OCI-LY7 (cell line): ENCODE results near the gene SEL1L2. TPM values are rescaled to one million over a fixed set of nuclear protein-coding genes. Genes with fewer than 3 reads are reported as not detected.

ENCODE experiments used
- BruUV-seq: library from RNA; stranded (reverse); fragments of 400-500 nt; replicated peaks from 2 replicates; lab custom pipeline; 2021; lab: Mats Ljungman, UMichigan
- CTCF ChIA-PET: fragments of 300-600 bp; sonication (Branson Sonifier 250); formaldehyde crosslinking; loops from one replicate; lab custom pipeline; 2022; ENCODE audit warnings: antibody characterized with exemption; ENCODE audit not compliant: unreplicated experiment; lab: Charles Lee
- POLR2A ChIA-PET: fragments of 300-600 bp; sonication (Branson Sonifier 250); formaldehyde crosslinking; loops from one replicate; lab custom pipeline; 2022; ENCODE audit warnings: antibody characterized with exemption; lab: Charles Lee
- DNase-seq: peaks from one replicate; pipeline ENCODE4 v3.0.0-alpha.2; 2015; ENCODE audit warnings: low spot score
- H2AFZ ChIP-seq: fragments of 200-600 bp; sonication (generic), shearing (Covaris generic); 2 replicates; pipeline ENCODE4 v1.6.1; 2014; ENCODE audit warnings: mild to moderate bottlenecking, antibody characterized with exemption, low read length, moderate library complexity
- H3K27ac ChIP-seq: fragments of 200-600 bp; sonication (generic); 2 replicates; pipeline ENCODE4 v1.5.1; 2014; ENCODE audit warnings: mixed run types, low read depth, mild to moderate bottlenecking, moderate library complexity, low read length, inconsistent platforms; ENCODE audit not compliant: poor library complexity, severe bottlenecking
- H3K36me3 ChIP-seq: fragments of 200-600 bp; sonication (generic); 2 replicates; pipeline ENCODE4 v1.6.1; 2014; ENCODE audit warnings: mild to moderate bottlenecking, antibody characterized with exemption, low read length, moderate library complexity, mixed read lengths; ENCODE audit not compliant: insufficient read depth
- H3K4me1 ChIP-seq: fragments of 200-600 bp; sonication (generic); 2 replicates; pipeline ENCODE4 v1.5.1; 2014; ENCODE audit warnings: mild to moderate bottlenecking, low read length; ENCODE audit not compliant: insufficient read depth, poor library complexity, severe bottlenecking
- H3K4me2 ChIP-seq: fragments of 200-600 bp; sonication (generic); 2 replicates; pipeline ENCODE4 v1.6.1; 2014; ENCODE audit warnings: mild to moderate bottlenecking, low read length
- H3K4me3 ChIP-seq: fragments of 200-600 bp; sonication (generic); 2 replicates; pipeline ENCODE4 v1.5.1; 2014; ENCODE audit warnings: mild to moderate bottlenecking, low read depth, low read length; ENCODE audit not compliant: poor library complexity, severe bottlenecking
- H3K79me2 ChIP-seq: fragments of 200-600 bp; sonication (generic); 2 replicates; pipeline ENCODE4 v1.6.1; 2016; ENCODE audit warnings: low read depth, mild to moderate bottlenecking, low read length, moderate library complexity, mixed read lengths; ENCODE audit not compliant: insufficient read depth
- H3K9me2 ChIP-seq: fragments of 200-600 bp; sonication (generic); 2 replicates; pipeline ENCODE4 v1.6.1; 2016; ENCODE audit warnings: mild to moderate bottlenecking, low read length, mixed read lengths; ENCODE audit not compliant: insufficient read depth
- H3K9me3 ChIP-seq: fragments of 200-600 bp; sonication (generic); 2 replicates; pipeline ENCODE4 v1.6.1; 2014; ENCODE audit warnings: mild to moderate bottlenecking, mixed run types, low read length, mixed read lengths
- H4K20me1 ChIP-seq: fragments of 200-600 bp; sonication (generic); 2 replicates; pipeline ENCODE4 v1.6.1; 2014; ENCODE audit warnings: mild to moderate bottlenecking, antibody characterized with exemption, low read length, moderate library complexity, mixed read lengths; ENCODE audit not compliant: insufficient read depth
- EZH2phosphoT487 ChIP-seq: fragments of 200-600 bp; sonication (generic); IDR thresholded peaks from 2 replicates; pipeline ENCODE4 v1.6.1; 2018; ENCODE audit warnings: low read depth, borderline replicate concordance, mild to moderate bottlenecking, mixed run types, antibody characterized with exemption, low read length, moderate library complexity, mixed read lengths
- intact Hi-C: fragments of 100-400 bp; cut with micrococcal nuclease; formaldehyde crosslinking; loops from one replicate; pipeline ENCODE4 v1.10.0; 2022; ENCODE audit not compliant: unreplicated experiment
- total RNA-seq, 2 experiments: library from RNA; depleted of rRNA in 1 of 2; stranded (reverse); fragments of >200 nt in 1 of 2; shearing (Covaris generic) in 1 of 2; gene quantifications; 2 replicates each; pipeline ENCODE4 v1.2.3, GENCODE V29; 2014 to 2022
- TF ChIP-seq, protein P1 (sequence below): fragments of 200-600 bp; sonication (generic); conservative IDR thresholded peaks from 2 replicates; pipeline ENCODE4 v1.5.1; 2014; ENCODE audit warnings: mild to moderate bottlenecking, antibody characterized with exemption, low read length, moderate library complexity, mixed read lengths

The SEL1L2 gene
- total RNA-seq, 2 experiments from 2014 or later, result not detected

DNA sequence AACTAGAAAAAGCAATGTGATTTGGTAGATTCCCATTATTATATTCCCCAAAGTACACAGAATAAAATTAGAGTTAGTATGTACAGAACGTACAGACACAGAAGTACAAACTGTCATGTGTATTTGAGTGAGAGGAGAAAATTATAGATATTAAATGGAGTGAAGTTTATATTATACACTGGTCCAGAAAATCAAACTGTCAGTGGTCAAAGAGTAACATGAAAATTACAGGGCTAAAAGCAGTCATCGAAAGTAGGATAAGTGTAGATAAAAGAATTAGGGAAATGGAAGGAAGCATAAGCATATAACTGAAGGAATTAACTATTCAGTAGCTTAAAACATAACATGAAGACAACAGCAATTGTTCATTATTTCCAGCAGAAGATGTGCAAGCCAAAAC, 30.3 kb downstream of the SEL1L2 start:
- Histone ChIP-seq H3K4me3 (no peak overlapping the region), H3K9me2 (no peaks in the 10 kb centered on the region), H3K27ac (no peak overlapping the region), H3K4me2 (no peak overlapping the region), H3K79me2 (no peaks in the 10 kb centered on the region), H3K9me3 (no peaks in the 10 kb centered on the region), H4K20me1 (no peaks in the 10 kb centered on the region), H3K4me1 (no peaks in the 10 kb centered on the region), H2AFZ (no peak overlapping the region), H3K36me3 (no peaks in the 10 kb centered on the region)
- no peak for DNase-seq
- CTCF ChIA-PET, result no interaction called here
- BruUV-seq, result no TSS peak
- POLR2A ChIA-PET, result no interaction called here
- intact Hi-C loops, result no loop called here
- TF ChIP-seq, protein P1, sequence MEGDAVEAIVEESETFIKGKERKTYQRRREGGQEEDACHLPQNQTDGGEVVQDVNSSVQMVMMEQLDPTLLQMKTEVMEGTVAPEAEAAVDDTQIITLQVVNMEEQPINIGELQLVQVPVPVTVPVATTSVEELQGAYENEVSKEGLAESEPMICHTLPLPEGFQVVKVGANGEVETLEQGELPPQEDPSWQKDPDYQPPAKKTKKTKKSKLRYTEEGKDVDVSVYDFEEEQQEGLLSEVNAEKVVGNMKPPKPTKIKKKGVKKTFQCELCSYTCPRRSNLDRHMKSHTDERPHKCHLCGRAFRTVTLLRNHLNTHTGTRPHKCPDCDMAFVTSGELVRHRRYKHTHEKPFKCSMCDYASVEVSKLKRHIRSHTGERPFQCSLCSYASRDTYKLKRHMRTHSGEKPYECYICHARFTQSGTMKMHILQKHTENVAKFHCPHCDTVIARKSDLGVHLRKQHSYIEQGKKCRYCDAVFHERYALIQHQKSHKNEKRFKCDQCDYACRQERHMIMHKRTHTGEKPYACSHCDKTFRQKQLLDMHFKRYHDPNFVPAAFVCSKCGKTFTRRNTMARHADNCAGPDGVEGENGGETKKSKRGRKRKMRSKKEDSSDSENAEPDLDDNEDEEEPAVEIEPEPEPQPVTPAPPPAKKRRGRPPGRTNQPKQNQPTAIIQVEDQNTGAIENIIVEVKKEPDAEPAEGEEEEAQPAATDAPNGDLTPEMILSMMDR, result no peak

DNA sequence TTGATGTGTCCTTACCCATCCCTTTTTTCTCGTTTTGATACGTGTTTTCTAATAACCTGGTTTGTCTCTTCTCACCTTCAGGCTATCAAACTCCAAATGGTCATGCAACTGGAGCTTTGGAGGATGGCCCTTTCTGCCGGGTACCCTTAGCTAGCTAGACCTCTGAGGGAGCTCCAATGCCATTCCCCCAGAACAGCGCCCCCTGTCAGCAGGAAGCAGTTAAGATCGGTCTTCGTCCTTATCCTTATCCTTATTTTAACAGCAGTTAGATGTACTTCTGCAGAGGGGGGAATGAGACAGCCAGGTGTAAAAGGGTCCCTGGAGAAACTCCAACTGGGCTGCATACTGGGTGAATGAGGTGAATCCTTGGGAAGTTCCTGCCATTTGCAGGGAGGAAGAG, 37.2 kb downstream of the SEL1L2 start:
- Histone ChIP-seq H3K36me3 (no peaks in the 10 kb centered on the region), H2AFZ (no peak overlapping the region), H3K9me2 (no peaks in the 10 kb centered on the region), H3K79me2 (no peaks in the 10 kb centered on the region), H3K27ac (no peak overlapping the region), H3K4me1 (no peaks in the 10 kb centered on the region), H3K4me3 (no peak overlapping the region), H3K4me2 (no peak overlapping the region), H3K9me3 (no peaks in the 10 kb centered on the region), H4K20me1 (no peaks in the 10 kb centered on the region)
- POLR2A ChIA-PET, result interaction anchor here (0.6 to 1.1 kb wide), 2 partner anchors 38 to 134 kb away, joined by 3 to 4 read pairs; no protein-coding TSS in a partner anchor
- TF ChIP-seq, protein P1, result peak; percentile 61
- TF ChIP-seq EZH2phosphoT487, result no peak
- intact Hi-C loops, result no loop called here
- CTCF ChIA-PET, result no interaction called here
- DNase-seq, result no peak
- BruUV-seq, result no TSS peak

DNA sequence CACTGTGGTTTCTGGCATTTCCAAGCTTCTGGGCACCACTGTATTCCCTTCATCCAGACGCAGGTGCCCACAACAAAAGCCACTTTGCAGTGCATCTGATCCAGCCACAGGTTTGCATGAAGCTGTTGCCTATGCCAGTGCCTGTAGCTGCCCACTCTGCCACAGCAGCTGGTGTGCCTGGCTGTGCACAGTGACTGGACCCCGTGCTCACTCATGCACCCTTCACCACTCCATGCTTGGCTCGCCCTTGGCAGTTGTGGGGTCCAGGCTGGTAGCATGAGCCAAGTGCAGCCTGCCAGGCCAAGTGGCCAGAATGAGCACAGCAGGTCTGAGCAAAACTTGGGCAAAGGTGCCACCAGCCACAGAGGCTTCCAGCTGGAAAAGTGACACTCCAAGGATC, 42.7 kb downstream of the SEL1L2 start:
- Histone ChIP-seq H3K9me3 (no peaks in the 10 kb centered on the region), H3K4me2 (no peak overlapping the region), H3K4me1 (no peaks in the 10 kb centered on the region), H4K20me1 (no peaks in the 10 kb centered on the region), H3K9me2 (no peaks in the 10 kb centered on the region), H2AFZ (no peak overlapping the region), H3K36me3 (no peaks in the 10 kb centered on the region), H3K27ac (no peak overlapping the region), H3K4me3 (no peak overlapping the region), H3K79me2 (no peaks in the 10 kb centered on the region)
- intact Hi-C loops, result no loop called here
- CTCF ChIA-PET, result no interaction called here
- no TSS peak for BruUV-seq
- DNase-seq, result no peak
- TF ChIP-seq, protein P1, result no peak
- no peak for TF ChIP-seq EZH2phosphoT487
- POLR2A ChIA-PET, result no interaction called here
